ENCODE data around the gene PITPNM2.

PITPNM2 gene

DNA sequence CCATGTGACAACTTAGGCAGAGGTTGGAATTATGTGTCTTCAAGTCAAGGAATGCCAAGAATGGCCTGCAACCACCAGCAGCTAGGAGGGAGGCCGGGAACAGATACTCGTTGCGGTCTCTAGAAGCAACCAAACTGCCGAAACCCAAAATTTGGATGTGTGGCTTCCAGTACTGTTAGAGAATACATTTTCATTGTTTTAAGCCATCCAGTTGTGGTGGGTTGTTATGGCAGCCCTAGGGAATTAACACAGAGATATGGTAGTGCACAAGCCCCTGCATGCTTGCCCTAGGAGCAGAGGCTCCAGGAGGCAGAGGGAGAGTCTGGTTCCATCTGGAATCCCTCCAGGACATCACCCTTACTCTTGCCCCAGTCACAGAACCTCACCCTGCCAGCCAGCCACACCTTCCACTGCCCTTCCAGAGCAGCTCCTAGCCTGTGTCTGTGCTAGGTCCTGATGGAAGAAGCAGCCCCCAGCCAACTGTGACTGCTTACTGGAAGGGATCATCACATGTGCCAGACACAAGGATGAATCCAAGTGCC, 19.5 kb downstream of the PITPNM2 start:
- TF ChIP-seq, protein P1, sequence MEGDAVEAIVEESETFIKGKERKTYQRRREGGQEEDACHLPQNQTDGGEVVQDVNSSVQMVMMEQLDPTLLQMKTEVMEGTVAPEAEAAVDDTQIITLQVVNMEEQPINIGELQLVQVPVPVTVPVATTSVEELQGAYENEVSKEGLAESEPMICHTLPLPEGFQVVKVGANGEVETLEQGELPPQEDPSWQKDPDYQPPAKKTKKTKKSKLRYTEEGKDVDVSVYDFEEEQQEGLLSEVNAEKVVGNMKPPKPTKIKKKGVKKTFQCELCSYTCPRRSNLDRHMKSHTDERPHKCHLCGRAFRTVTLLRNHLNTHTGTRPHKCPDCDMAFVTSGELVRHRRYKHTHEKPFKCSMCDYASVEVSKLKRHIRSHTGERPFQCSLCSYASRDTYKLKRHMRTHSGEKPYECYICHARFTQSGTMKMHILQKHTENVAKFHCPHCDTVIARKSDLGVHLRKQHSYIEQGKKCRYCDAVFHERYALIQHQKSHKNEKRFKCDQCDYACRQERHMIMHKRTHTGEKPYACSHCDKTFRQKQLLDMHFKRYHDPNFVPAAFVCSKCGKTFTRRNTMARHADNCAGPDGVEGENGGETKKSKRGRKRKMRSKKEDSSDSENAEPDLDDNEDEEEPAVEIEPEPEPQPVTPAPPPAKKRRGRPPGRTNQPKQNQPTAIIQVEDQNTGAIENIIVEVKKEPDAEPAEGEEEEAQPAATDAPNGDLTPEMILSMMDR (conservative IDR thresholded peaks at IDR 0.05): no peak
- TF ChIP-seq ZFX (IDR thresholded peaks at IDR 0.05): no peak
- H3K27ac ChIP-seq: no peak overlapping the region

DNA sequence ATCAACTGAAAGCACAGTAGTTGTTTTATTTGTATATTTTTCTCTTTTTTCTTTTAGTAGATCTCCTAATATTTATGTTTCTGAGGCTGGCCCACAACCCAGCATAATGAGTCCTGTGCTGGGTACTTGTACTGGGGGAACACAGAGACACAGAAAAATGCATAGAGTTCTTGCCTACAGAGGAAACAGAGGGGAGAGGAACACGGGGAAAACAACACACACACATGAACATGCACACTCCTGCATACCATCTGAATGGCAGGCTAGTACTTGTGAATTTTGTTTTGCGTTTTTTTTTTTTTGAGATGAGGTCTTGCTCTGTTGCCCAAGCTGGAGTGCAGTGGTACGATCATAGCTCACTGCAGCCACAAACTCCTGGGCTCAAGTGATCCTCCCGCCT, 21.3 kb downstream of the PITPNM2 start:
- no peak overlapping the region for H3K27ac ChIP-seq
- TF ChIP-seq ZFX (IDR thresholded peaks at IDR 0.05): no peak
- TF ChIP-seq, protein P1 (conservative IDR thresholded peaks at IDR 0.05): no peak

DNA sequence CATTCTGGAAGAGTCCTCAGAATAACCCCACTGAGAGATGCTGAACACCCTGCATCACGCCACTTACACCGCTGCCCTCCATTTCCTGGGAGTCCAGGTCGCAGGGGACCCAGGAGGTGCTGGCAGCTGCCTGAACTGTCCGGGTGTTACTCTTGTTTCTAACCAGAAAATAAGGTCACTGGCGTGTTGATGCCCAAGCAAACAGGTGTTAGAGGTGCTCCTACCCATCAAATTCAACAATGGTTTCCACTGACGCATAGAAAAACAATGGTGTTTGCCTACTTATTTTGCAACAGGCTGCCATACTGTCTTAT, 23.8 kb downstream of the PITPNM2 start:
- TF ChIP-seq ZFX (IDR thresholded peaks at IDR 0.05): no peak
- TF ChIP-seq, protein P1 (conservative IDR thresholded peaks at IDR 0.05): no peak
- no peak overlapping the region for H3K27ac ChIP-seq

- no peak overlapping the region for H3K27ac ChIP-seq
- TF ChIP-seq ZFX (IDR thresholded peaks at IDR 0.05): no peak
- TF ChIP-seq, protein P1 (conservative IDR thresholded peaks at IDR 0.05): no peak
Observed at GRCh38 chr12:123126294-123127181, 24.4 kb downstream of the PITPNM2 start.

GRCh38 chr12:123122626-123123025, 28.3 kb downstream of the PITPNM2 start:
- H3K27ac ChIP-seq: no peak overlapping the region
- TF ChIP-seq, protein P1 (conservative IDR thresholded peaks at IDR 0.05): no peak
- TF ChIP-seq ZFX (IDR thresholded peaks at IDR 0.05): no peak

- no peak overlapping the region for H3K27ac ChIP-seq
- no peak for TF ChIP-seq ZFX (IDR thresholded peaks at IDR 0.05)
- TF ChIP-seq, protein P1 (conservative IDR thresholded peaks at IDR 0.05): no peak
Observed at GRCh38 chr12:123121670-123122069, 29.2 kb downstream of the PITPNM2 start.

DNA sequence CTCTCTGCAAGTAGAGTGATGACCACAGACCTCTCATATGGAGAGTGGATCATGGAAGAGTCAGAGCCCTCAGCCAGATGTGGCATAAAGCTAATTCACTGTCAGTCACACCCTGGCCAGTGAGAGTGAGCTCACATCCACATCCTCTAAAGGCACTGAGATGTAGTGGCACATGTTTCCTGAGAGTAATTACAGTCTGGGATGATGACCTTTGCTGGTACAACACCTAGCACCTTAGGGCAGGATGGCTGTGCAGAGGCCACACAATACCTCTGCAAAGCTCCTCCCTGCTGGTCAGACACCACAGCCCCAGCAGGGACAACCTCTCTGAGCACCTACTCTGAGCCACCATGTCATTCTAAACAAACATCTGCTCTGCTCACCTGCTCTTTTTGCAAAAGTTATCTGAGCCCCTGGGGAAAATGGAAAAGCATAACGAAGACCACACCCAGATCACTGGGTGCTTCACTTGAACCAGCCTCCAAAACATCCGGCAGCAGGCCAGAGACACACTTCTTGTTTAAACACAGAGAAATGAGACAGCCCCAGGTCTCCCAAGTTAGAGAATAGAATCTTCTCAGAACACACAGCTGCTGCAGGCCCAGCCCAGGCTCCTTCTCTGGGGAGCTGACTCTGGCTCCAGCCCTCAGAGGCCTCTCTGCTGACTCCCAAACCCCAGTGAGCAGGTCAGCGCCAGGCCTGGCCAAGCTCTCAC, 30.3 kb downstream of the PITPNM2 start:
- H3K27ac ChIP-seq: no peak overlapping the region
- TF ChIP-seq, protein P1 (conservative IDR thresholded peaks at IDR 0.05): no peak
- no peak for TF ChIP-seq ZFX (IDR thresholded peaks at IDR 0.05)
